ENCODE results near the gene MICU2. TPM values are rescaled to one million over a fixed set of nuclear protein-coding genes. Genes with fewer than 3 reads are reported as not detected.

Gene MICU2
- total and polyA plus RNA-seq, 2 of the 13 experiments (the other 11 are each of a cell fraction or from before 2014, with no cell fraction given): 31.7 to 42.4 TPM

DNA sequence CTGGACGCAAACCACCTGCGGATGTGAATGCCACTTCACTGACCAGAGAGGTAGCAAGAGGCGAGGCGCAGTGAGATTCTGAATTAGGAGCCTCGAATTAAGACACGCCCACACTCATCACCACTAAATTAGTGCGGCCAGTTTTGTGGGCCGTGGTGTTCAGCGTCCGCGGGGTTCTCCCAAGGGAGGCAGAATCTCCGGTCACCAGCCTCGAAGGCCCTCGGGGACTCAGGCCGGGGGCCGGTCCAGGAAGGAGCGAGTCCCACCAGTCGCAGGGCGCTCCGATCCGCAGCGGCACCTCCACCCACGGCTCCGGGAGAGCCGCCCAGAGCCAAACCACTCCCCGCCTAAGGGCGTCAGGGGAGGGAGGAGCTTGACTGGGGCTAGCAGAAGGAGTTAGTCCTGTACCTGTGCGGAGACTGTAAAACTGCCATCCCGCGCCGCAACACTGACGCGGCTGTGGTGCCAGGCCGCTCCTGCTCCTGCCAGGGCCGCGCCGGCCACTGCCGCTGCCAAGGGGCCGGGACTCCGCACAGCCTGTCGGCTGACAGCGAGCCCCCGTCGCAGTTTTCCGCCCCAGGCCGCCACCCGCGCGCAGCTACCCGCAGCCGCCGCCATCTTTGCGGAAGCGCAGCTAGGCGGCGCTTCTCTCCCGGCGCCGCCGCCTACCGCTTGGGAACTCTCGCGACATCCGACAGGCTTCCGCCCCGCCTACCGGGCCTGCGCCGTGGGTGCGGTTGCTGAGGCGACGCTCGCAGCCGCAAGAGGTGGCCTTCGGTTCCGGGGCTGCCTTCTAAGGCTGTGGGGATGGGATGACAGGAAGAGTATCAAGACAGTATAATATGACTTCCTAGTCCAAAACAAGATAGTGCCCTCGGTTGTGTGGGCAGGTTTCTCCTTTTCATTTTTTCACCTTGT is at the start of gene MICU2 (continued):
- TF ChIP-seq ZUFSP (CRISPR knock-in tag; IDR thresholded peaks at IDR 0.05; ENCODE audit: borderline replicate concordance) (peak; percentile 81; the same call in 1 of the 2 replicates), ZBTB3 (CRISPR knock-in tag; IDR thresholded peaks at IDR 0.05; ENCODE audit: borderline replicate concordance, low read depth) (no peak), FOSL2 (CRISPR knock-in tag; IDR thresholded peaks at IDR 0.05) (peak; percentile 48; the same call in 1 of the 2 replicates), RFX1 (IDR thresholded peaks at IDR 0.05) (peak; percentile 72; the same call in 1 of the 2 replicates), FOXK1 (CRISPR knock-in tag; IDR thresholded peaks at IDR 0.05; ENCODE audit: borderline replicate concordance, low read depth) (peak; percentile 36; the same call in 1 of the 2 replicates), ZNF292 (CRISPR knock-in tag; IDR thresholded peaks at IDR 0.05; ENCODE audit: borderline replicate concordance, low read depth) (no peak), NCOR1 (IDR thresholded peaks at IDR 0.05; ENCODE audit: borderline replicate concordance, low read length) (no peak), ZBTB7B (CRISPR knock-in tag; IDR thresholded peaks at IDR 0.05) (no peak), ZNF619 (CRISPR knock-in tag; IDR thresholded peaks at IDR 0.05) (0 out of 2 replicates have a peak, but pooled peaks have one; percentile 70), TBP (CRISPR knock-in tag; IDR thresholded peaks at IDR 0.05) (no peak), JDP2 (CRISPR knock-in tag; IDR thresholded peaks at IDR 0.05; ENCODE audit: borderline replicate concordance) (no peak), ZNF280D (CRISPR knock-in tag; IDR thresholded peaks at IDR 0.05) (peak; percentile 73; the same call in 1 of the 2 replicates)
- TF ChIP-seq, protein P1, sequence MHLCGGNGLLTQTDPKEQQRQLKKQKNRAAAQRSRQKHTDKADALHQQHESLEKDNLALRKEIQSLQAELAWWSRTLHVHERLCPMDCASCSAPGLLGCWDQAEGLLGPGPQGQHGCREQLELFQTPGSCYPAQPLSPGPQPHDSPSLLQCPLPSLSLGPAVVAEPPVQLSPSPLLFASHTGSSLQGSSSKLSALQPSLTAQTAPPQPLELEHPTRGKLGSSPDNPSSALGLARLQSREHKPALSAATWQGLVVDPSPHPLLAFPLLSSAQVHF (CRISPR knock-in tag; IDR thresholded peaks at IDR 0.05): no peak
- TF ChIP-seq, protein P2, sequence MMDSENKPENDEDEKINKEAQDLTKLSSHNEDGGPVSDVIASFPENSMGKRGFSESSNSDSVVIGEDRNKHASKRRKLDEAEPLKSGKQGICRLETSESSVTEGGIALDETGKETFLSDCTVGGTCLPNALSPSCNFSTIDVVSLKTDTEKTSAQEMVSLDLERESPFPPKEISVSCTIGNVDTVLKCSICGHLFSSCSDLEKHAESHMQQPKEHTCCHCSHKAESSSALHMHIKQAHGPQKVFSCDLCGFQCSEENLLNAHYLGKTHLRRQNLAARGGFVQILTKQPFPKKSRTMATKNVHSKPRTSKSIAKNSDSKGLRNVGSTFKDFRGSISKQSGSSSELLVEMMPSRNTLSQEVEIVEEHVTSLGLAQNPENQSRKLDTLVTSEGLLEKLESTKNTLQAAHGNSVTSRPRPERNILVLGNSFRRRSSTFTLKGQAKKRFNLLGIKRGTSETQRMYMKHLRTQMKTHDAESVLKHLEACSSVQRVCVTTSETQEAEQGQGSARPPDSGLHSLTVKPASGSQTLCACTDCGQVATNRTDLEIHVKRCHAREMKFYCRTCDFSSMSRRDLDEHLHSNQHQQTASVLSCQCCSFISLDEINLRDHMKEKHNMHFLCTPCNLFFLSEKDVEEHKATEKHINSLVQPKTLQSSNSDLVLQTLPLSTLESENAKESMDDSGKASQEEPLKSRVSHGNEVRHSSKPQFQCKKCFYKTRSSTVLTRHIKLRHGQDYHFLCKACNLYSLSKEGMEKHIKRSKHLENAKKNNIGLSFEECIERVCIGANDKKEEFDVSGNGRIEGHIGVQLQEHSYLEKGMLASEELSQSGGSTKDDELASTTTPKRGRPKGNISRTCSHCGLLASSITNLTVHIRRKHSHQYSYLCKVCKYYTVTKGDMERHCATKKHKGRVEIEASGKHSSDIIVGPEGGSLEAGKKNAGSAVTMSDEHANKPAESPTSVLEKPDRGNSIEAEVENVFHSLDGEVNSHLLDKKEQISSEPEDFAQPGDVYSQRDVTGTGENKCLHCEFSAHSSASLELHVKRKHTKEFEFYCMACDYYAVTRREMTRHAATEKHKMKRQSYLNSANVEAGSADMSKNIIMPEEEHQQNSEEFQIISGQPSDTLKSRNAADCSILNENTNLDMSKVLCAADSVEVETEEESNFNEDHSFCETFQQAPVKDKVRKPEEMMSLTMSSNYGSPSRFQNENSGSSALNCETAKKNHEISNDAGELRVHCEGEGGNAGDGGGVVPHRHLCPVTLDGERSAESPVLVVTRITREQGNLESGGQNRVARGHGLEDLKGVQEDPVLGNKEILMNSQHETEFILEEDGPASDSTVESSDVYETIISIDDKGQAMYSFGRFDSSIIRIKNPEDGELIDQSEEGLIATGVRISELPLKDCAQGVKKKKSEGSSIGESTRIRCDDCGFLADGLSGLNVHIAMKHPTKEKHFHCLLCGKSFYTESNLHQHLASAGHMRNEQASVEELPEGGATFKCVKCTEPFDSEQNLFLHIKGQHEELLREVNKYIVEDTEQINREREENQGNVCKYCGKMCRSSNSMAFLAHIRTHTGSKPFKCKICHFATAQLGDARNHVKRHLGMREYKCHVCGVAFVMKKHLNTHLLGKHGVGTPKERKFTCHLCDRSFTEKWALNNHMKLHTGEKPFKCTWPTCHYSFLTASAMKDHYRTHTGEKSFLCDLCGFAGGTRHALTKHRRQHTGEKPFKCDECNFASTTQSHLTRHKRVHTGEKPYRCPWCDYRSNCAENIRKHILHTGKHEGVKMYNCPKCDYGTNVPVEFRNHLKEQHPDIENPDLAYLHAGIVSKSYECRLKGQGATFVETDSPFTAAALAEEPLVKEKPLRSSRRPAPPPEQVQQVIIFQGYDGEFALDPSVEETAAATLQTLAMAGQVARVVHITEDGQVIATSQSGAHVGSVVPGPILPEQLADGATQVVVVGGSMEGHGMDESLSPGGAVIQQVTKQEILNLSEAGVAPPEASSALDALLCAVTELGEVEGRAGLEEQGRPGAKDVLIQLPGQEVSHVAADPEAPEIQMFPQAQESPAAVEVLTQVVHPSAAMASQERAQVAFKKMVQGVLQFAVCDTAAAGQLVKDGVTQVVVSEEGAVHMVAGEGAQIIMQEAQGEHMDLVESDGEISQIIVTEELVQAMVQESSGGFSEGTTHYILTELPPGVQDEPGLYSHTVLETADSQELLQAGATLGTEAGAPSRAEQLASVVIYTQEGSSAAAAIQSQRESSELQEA (CRISPR knock-in tag; IDR thresholded peaks at IDR 0.05; ENCODE audit: not compliant biosample characterization): peak; percentile 80

Measured in HepG2 (cell line).